ENCODE data around the gene ELMOD1.

Gene ELMOD1

DNA sequence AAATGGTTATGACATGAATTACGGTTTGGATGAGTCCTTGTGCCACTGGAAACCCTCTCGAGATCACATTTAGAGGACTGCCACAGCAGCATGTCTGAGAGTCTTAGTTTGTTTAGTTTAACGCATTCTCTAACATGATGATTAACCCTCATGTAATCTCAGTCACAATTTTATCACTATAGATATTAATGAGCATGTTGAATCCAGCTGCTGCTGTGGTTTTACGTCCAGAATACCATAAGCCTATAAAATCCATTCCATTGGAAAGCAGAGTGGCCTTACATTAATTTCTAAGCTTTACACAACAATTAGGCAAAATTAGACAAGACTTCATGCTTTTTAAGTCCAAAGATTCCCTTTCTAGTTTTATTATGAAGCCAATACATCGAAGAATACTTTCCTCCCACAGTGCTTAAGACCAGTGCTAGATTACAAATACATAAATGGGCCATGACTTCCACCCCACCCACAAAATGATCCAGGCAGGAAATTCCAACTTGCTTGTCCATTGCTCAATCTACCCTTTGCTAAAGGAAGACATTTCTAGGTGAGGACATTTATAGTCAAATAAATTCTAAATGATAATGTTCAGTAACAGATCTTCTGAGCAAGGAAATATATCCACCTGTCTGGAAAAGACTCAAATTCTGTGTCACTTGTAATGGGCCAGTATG, 3.5 kb upstream of the ELMOD1 start:
- no peak for FAIRE-seq

DNA sequence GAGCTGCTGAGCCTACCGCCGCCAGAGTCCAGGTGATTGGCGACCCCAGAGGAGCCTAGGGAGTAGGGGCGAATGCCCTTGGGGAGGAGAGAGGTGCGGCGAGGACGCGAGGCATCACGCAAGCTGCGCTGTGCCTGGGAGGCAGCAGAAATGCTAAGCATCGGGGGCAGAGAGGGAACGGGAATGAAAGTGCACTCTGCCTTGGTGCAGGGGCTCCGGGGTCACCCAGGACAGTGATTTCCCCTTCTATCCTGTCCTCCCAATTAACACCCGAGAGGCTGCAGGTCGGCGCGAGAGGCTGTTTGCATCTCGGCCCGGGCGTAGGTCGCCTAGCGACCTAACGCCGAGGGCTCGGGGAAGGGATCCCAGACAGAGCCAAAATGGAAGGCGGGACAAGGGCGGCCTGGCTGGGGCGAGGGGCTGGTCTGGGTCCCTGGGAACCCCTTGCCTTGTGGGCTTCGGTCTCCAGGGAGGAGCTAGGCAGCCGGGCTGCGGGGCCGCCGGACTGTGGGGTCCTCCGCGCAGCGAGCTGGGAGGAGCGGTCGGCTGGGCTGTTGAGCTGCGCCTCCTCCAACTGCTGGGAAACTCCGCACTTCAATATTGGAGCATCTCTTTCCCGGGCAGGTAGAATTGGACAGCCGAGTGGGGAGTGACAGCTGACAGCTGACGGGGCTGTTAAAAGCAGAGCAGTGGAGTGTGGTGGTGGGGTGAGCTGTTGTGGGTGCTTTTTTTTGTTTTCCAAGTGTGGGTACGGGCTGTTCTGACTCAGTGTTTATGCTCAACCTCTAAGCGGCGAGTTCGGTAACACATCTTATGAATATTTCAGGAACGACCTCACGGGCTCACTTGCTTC, 657 bp downstream of the ELMOD1 start:
- FAIRE-seq, result no peak

DNA sequence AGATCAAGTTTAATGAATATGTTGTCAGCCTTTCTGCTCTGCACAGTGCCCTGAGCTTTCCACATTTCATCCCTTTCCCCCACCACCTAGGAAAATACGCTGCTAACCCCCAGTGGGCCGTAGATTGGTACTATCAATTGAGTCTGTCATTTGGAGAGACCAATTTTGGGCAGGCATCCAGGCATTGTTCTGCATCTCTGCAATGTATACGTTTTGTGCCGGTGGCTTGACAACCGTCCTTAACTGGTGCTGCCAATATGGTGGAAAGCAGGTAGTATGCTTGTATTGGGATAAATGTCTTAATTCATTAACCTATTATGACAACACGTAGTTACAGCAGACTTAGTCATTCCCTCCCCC, 1.3 kb downstream of the ELMOD1 start:
- FAIRE-seq, result no peak

DNA sequence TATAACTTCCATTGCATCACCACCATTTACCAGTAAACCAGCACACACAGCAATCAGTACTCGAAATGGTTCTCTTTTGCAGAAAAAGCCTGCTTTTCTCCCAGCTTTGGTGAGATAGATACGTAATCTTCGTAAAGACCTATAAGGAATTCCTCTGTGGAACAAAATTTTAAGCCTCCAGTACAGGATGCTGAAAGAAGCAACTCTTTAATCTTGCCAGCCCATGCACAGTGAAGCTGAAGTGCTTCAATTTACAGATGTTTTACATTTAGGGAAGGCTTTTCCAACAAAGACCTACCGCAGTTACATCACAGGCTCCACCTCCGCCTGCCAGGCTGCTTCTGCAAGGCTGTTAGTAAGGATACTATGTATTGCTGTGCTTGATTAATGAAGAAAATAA, 1.9 kb downstream of the ELMOD1 start:
- no peak for FAIRE-seq

DNA sequence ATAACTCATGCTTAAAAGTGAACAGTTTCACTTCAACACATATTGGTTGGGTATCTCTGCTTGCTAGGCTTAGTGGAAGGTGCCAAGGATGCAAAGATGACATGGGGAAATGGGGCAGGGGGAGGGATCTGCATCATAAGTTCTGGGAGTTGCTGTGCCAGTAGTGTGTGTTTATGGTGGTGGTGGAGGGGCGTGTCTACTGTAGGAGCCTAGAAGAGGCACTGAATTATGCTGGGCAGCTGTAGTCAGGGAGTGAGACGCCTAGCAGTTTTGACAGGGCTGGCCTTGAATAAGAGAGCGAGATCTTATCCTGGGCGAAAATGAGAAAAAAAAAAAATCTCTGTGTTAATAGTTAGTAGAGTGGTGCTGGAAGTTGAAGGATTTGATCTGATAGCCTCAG, 3.0 kb downstream of the ELMOD1 start:
- no peak for FAIRE-seq

DNA sequence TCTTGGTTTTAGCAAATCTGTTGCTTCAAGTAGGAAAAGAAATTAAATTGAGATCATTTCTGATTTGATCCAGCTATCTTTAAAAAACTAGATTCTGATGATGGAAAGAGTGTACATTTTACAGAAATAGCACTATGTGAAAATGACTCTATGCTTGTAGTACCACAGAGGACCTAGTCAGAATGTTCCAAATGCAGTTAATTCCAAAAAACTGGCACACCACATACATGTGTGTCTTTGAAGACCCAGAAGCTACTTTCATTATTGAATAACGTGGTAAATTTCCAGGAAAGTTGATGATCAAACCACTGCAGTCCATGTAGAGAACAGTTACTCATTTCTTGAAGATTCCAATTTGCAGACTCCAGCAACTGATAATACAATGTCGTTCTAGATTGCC, 3.8 kb downstream of the ELMOD1 start:
- FAIRE-seq, result no peak

DNA sequence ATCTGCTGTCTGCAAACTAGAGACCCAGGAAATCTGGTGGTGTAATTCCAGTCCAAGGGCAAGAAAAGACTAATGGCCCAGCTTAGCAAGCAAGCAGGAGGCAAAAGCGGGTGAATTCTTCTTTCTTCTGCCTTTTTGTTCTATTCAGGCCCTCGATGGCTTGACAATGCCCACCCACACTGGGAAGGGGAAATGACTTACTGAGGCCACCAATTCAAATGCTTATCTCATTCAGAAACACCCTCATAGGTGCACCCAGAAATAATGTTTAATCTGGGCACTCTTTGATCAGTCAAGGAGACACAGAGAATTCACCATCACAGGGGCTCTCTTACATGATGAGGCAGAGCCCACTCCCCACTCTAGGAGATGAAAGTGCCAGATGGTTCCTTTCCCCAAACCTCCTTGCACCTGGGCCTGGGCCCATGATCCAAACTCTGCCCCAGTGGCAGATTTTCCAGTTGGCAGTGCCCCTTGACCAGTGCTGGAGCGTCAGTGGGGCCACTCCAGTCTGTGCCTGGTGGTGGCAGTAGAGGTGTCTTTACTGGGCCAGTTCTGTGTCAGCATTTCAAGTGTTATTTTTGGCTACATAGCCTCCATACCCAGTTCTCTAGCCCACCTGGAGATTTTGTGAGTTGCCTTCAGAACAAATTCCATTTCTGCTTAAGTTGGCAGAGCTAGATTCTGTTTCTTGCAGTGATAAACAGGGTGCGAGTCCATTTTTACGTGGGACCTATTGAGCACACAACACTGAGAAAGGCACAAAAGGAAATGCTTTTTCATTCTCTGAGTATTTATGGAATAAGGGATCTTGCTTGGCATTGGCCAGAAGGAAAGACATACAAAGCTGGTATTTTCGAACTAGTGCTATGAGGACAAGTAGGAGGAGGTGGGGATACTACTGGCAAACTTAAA, 7.5 kb downstream of the ELMOD1 start:
- FAIRE-seq, result no peak

DNA sequence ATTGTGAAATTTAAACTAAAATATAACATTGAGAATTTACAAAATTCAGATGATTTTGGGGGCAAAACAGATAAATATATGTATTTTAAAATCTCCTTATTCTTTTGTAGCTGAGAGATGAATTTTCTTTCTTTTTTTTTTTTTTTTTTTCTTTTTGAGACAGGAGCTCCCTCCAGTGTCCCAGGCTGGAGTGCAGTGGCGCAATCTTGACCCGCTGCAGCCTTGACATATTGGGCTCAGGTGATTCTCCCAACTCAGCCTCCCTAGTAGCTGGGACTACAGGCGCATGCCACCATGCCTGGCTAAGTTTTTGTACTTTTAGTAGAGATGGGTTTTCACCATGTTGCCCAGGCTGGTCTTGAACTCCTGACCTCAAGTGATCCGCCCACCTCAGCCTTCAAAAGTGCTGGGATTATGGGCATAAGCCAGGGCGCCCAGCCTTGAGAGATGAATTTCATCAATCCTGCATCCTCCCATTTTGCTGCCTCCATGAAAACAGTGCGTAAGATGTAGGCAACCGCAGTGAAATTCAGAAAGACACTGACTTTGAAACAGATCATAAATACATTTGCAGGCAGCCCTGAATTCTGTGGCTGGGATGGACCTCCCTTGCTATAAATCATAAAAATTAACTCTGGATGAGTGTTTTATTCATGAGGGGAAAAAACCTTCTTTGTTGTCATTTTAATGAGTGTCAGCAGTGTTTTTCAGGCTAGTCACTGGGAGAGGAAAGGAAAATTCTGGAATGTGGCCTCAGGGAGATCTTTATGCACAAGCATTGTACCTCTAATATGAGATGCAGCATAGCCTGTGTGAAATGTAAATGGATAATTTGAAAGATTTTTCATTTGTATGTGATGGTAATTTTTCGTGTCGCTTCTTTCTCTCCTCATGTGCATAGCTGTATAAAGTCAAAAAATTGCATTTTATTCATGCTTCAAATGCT, 14.4 kb downstream of the ELMOD1 start:
- FAIRE-seq, result no peak

DNA sequence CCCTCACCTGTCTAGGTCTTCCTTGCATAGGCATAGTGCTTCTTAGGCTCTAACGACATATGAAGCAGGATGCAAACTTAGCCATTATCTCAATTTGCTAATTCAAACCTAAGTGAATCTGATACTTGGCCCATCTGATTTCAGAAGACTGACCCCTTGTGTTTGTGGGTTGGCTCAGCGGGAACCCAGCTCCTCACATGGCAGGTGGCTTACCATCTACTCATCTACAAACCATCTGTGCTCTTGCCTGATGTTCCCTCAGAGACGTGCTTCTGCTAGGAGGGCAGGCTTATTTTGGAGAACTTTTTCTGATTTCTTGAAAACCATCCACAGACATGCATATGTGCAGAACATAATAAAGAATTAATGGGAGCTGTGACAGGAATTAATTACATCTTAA, 15.2 kb downstream of the ELMOD1 start:
- FAIRE-seq, result no peak

DNA sequence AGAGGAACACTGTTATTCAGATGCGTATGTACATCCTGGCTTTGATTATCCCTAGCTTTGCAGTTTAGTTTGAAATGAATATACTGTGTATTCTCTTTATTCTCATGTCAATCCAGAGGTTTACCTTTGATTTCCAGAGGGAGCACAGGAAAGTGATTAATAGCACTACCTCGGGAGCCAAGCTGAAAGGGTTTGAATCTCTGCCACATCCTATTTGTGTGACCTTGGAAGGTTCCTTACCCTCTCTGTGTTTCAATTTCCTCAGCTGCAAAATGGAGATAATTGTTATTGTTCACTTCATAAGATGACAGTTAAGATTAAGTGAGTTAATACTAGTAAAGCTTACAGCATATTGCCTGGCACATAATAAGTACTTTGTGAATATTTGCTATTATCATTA, 17.9 kb downstream of the ELMOD1 start:
- FAIRE-seq, result no peak

DNA sequence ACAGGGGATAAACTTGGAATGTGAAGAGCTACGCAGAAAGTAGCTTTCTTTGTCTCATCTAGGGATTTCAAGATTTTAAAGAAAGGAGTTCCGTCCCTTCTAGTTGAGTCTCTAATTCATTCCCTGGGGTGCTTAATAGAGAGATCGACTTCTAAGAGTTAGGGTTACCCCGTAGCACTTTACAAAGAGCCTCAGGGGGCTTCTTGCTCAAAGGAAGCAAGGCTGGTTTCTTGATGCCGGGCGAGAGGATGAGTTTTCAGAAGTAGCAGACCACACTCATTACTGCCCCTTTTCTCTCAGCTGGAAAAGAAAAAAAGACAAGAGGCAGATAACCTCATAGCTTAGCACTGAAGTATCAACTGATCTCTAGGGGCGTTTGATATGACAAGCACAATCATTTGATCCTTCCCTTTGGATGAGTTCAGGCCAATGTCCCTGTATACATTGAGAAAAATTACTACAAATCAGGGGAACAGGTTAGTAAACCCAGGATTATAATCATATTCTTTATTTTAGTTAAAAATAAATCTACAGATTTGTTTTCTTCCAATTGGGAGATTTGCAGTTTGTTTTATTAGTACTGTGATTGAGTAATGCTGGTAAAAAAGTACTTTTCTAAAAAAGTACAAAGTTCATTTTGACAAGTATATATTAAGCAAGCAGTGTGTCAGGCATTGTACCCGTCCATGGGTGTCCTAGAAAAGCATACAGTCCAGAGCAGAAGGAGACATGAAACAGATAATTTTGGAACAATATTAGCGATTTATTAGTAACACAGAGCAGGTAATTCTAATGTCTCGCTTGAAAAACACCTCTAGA, 18.7 kb downstream of the ELMOD1 start:
- no peak for FAIRE-seq

DNA sequence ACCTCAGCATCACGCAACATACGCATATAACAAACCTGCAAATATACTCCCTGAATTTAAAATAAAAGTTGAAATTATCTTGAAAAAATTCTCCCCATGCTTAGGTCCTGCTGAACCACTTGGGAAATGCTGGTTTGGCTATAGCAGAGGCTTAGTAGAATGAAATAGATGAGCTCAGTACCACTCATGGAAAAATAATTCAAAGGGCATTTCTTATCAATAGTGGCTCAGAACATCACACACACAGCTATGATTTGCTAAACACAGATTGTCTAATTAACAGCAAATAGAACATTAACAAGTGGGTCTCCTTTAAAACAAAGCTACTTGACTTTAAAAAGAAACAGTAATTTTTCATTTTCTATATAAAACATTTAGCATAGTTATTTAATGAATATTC, 21.5 kb downstream of the ELMOD1 start:
- FAIRE-seq, result no peak

DNA sequence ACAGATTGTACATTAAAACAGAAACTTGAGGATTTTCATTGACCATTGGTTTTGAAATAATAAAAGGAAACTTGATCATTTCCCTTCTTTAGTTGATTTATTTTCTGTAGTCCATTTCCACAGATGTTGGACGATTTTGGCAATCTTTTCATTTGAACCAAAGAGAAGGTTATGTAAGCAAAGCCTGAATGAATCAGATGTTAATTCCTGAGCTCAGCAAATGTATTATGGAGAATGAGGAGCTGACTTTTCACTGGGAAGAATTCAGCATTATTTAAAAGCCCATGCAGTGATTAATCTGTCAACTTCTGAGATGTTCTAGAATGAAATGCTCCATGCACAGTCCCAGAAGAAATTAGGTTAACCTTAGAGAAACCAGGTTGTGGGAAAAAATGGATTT, 29.0 kb downstream of the ELMOD1 start:
- FAIRE-seq, result no peak

DNA sequence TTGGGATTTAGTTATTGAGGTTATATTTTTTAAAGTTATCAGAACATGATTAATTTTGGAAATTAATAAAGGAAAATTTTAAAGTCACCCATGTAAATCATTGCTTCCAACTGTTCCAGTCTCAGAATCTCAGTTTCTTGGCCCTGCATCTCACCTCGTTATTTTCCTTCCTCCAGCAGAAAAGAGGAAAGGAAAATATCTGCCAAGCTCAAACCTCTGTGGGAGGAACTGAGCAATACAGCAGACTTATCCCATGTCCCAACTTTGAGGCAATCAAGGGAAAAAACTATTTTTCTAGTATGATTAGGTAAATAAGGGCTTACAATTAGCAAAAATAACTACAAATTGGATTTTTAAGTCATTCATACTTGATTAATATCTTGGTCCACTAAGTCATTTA, 30.1 kb downstream of the ELMOD1 start:
- no peak for FAIRE-seq

DNA sequence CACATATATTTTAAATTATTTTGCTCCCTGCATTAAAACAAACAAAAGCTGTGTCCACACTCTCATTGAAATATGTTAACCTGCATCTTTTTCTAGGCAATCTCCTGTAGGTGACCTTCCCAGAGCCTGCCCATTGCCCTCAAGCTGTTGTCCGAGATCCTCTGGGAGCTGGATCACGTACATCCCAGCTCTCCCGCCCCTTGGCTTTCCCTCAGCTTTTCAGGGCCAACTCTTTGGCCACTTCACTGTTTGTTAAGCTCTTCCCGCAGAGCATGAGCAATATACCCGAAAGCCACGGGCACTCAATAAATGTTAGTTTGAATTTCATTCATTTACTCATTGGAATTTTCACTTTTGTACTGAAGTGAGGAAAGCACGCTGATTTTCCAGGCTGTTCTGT, 32.2 kb downstream of the ELMOD1 start:
- no peak for FAIRE-seq

DNA sequence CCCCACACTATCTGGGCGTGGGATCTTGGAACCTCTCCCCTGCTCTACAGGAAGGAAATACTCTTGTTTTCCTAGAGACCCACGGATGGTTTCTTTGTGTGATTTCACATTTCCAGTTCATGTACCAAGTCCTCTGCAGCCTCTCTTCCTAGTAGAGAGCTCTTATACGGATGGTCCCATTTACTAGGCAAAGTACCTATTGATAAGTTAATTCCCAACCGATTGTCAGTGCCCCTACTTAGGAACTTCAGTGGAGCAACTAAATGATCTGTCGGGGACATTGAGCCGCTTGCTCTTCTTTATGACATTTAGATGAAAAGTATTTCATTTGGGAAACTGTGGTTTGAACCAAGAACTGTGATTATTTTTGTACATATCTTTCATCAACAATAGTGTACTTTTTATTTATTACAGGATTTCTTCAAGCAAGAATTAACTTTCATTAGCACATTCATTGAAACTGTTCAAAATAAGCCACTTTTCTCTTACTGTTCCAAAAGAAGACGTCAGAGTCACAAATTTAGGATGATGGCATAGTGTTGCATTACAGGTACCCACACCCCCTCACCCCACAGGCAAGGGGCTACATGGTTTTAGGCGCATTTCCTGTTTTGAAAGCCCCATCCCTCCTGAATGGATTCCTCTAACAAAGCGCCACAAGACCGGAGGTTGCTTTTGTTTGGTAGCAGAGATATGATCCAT, 34.2 kb downstream of the ELMOD1 start:
- no peak for FAIRE-seq

DNA sequence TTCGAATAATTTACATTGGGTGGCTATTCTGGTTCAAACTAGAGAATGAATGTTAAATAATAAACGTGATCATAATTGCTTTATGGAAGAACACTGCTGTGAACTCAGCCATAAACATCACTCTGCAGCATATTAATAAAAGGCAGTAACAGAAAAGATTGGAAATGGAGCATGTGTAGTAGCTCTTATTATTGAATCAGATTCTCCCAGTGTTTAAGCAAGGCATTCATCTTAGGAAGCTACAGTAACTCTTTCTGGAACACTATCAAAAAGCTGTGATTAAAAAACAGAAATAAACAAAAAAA, 34.7 kb downstream of the ELMOD1 start:
- no peak for FAIRE-seq

DNA sequence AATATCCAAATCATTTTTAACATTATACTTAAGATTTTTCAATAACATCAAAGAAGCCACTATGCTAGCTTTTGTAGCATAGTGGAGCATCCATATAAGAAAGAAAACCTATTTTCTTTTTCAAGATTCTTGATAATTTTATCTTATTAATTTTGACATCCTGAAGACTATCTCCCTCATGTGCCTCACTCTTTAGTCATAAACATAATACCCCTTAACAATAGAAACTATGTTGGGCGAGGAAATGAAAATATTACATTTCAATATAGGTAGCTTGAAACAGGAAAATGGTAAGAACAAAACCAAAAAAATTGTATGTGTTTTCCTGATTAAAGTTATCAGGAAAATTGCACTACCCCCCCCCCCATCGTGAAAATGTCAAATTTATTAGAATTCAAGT, 40.1 kb downstream of the ELMOD1 start:
- no peak for FAIRE-seq

DNA sequence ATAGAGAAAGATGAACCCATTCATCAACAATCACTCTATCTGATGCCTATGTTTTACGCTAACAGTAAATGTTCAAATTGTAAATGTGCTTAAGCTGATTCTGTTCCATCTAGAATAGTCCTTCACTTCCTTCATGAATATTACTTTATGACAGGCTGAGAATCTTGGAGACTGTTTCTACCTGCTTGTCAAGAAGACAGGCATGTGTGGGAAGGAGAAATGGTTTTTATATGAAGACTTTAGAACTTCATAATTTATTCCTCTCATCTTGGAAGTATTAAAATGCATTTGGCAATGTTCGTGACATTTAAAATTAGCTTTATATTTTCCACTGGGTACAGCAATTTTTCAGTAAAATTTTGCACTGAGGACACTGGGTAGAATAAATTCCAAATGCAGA, 41.0 kb downstream of the ELMOD1 start:
- no peak for FAIRE-seq

DNA sequence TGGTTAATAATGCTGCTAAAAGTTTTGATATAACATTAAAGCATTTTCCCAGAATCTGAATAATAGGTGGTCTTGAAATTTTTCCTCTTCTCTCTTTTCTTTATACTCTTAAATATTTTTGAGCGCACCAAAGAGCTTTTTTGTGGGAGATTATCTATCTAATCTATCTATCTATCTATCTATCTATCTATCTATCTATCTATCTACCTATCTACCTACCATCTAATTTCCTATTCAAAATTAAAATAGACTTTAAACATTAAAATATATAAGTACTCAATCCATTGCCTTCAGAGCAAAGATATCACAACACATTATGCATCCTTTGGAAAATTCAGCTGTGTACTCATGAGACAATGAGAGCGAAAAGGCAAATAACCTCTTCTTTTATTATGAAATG, 55.8 kb downstream of the ELMOD1 start:
- FAIRE-seq, result no peak

DNA sequence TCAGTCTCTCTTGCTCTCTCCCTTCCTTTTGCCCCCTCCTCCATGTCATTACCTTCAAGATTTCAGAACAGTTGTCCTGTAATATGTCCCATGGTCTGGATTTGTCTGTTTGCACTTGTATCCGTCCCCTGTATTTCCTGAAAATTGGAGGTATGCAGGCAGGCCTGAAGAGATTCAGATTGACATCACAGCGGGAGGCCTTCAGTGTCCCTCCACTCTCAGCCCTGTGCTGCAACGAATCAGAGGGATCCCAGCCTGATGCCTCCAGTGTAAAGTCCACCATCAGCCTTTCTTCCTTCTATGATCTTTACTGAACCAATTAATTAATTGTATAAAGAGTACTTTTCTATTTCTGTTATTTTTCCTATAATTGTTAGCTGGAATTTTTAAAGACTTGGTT, 57.3 kb downstream of the ELMOD1 start:
- no peak for FAIRE-seq

Measured in colon (tissue), 2 donors.